HepG2 (cell line): ENCODE data around the gene ADCY7. TPM values are rescaled to one million over a fixed set of nuclear protein-coding genes. Genes with fewer than 3 reads are reported as not detected.
A peak's percentile ranks its signal among the peaks of the same experiment; 100 is the strongest.

ENCODE experiments used
- ATRX ChIP-seq: sonication (generic); formaldehyde crosslinking; IDR thresholded peaks from 2 replicates; pipeline ENCODE4 v1.4.0; 2020; ENCODE audit warnings: missing genetic modification reagents, borderline replicate concordance
- KDM5A ChIP-seq: fragments of 200-600 bp; sonication (generic); IDR thresholded peaks from 2 replicates; pipeline ENCODE4 v1.7.0; 2018; ENCODE audit warnings: antibody characterized with exemption, mild to moderate bottlenecking, low read length, borderline replicate concordance
- KLF15 ChIP-seq: sonication (generic); formaldehyde crosslinking; IDR thresholded peaks from 2 replicates; pipeline ENCODE4 v1.8.1; 2023; ENCODE audit warnings: borderline replicate concordance, mild to moderate bottlenecking, inconsistent platforms, missing genetic modification reagents, mixed read lengths
- MEIS1 ChIP-seq: sonication (generic); formaldehyde crosslinking; IDR thresholded peaks from 2 replicates; pipeline ENCODE4 v1.9.0; 2021; ENCODE audit warnings: mild to moderate bottlenecking, missing genetic modification reagents, moderate library complexity, borderline replicate concordance
- MXD1 ChIP-seq: sonication (generic); formaldehyde crosslinking; IDR thresholded peaks from 2 replicates; pipeline ENCODE4 v1.4.0; 2020; ENCODE audit warnings: mild to moderate bottlenecking, missing genetic modification reagents
- MYNN ChIP-seq: sonication (generic); formaldehyde crosslinking; IDR thresholded peaks from 2 replicates; pipeline ENCODE4 v1.4.0; 2020; ENCODE audit warnings: mild to moderate bottlenecking, low read depth, missing genetic modification reagents
- NR2C2 ChIP-seq: sonication (generic); formaldehyde crosslinking; IDR thresholded peaks from 2 replicates; pipeline ENCODE4 v1.4.0; 2020; ENCODE audit warnings: missing genetic modification reagents, mild to moderate bottlenecking, moderate library complexity, borderline replicate concordance
- SP2 ChIP-seq: sonication (generic); formaldehyde crosslinking; IDR thresholded peaks from 2 replicates; pipeline ENCODE4 v1.5.1; 2020; ENCODE audit warnings: mild to moderate bottlenecking, missing genetic modification reagents
- TGIF2 ChIP-seq: IDR thresholded peaks from 2 replicates; pipeline ENCODE4 v1.6.1; 2016; ENCODE audit warnings: control low read depth, missing compliant biosample characterization
- THAP9 ChIP-seq: sonication (generic); formaldehyde crosslinking; IDR thresholded peaks from 2 replicates; pipeline ENCODE4; 2020; ENCODE audit warnings: missing genetic modification reagents, mild to moderate bottlenecking, borderline replicate concordance
- TIGD3 ChIP-seq: sonication (generic); formaldehyde crosslinking; IDR thresholded peaks from 2 replicates; pipeline ENCODE4 v1.5.1; 2020; ENCODE audit warnings: mild to moderate bottlenecking, missing genetic modification reagents, borderline replicate concordance
- WIZ ChIP-seq: sonication (generic); formaldehyde crosslinking; IDR thresholded peaks from 2 replicates; pipeline ENCODE4 v1.5.1; 2020; ENCODE audit warnings: mild to moderate bottlenecking, missing genetic modification reagents
- ZBTB39 ChIP-seq: sonication (generic); formaldehyde crosslinking; IDR thresholded peaks from 2 replicates; pipeline ENCODE4 v1.5.0; 2020; ENCODE audit warnings: missing genetic modification reagents
- ZMYM4 ChIP-seq: sonication (generic); formaldehyde crosslinking; IDR thresholded peaks from 2 replicates; pipeline ENCODE4 v1.8.1; 2023; ENCODE audit warnings: mild to moderate bottlenecking, missing genetic modification reagents
- ZNF3 ChIP-seq: IDR thresholded peaks from 2 replicates; pipeline ENCODE4 v1.7.0; 2017; ENCODE audit warnings: inconsistent platforms
- ZNF562 ChIP-seq: sonication (generic); formaldehyde crosslinking; IDR thresholded peaks from 2 replicates; pipeline ENCODE4 v1.8.0; 2022; ENCODE audit warnings: missing genetic modification reagents, borderline replicate concordance
- ZNF567 ChIP-seq: sonication (generic); formaldehyde crosslinking; IDR thresholded peaks from 2 replicates; pipeline ENCODE4 v1.8.1; 2023; ENCODE audit warnings: mild to moderate bottlenecking, missing genetic modification reagents, borderline replicate concordance
- ZNF607 ChIP-seq: sonication (generic); formaldehyde crosslinking; IDR thresholded peaks from 2 replicates; pipeline ENCODE4 v1.5.1; 2020; ENCODE audit warnings: missing genetic modification reagents, mild to moderate bottlenecking, borderline replicate concordance
- polyA plus RNA-seq, 8 experiments: library from polyadenylated mRNA; depleted of rRNA in 3 of 8; stranded (reverse) in 7 of 8; unstranded in 1 of 8; fragments of >200 nt; fragmentation: Illumina TruSeq in 4 of 8; extraction: Trizol in 4 of 8; gene quantifications; 2 replicates each; pipeline versions ENCODE4 v1.2.1 to v1.2.3, GENCODE V29; 2011 to 2016; ENCODE audit warnings: low read depth in 4 of 8, missing spikeins in 1 of 8, mixed read lengths in 1 of 8; ENCODE audit not compliant: insufficient read depth in 1 of 8
- total RNA-seq, 5 experiments: library from RNA; depleted of rRNA; stranded (reverse); fragments of >200 nt; fragmentation: Illumina TruSeq; extraction: Trizol; gene quantifications; 2 replicates each; pipeline ENCODE4 v1.2.3, GENCODE V29; 2016; ENCODE audit warnings: low read depth in 1 of 5

The ADCY7 gene
- total and polyA plus RNA-seq, 2 of the 13 experiments (the other 11 are each of a cell fraction or from before 2014, with no cell fraction given): 2.2 to 4.3 TPM

- TF ChIP-seq THAP9 (no peak; the same call in 1 of the 2 replicates), TIGD3 (CRISPR knock-in tag) (no peak), KLF15 (CRISPR knock-in tag) (no peak), ZNF562 (CRISPR knock-in tag) (no peak), SP2 (no peak), KDM5A (no peak), TGIF2 (no peak), MYNN (CRISPR knock-in tag) (no peak), ATRX (no peak), WIZ (CRISPR knock-in tag) (no peak), ZNF607 (CRISPR knock-in tag) (peak; percentile 49), ZNF567 (no peak), NR2C2 (peak; percentile 92), MXD1 (CRISPR knock-in tag) (peak; percentile 69; the same call in 1 of the 2 replicates), ZMYM4 (peak; percentile 55), ZBTB39 (CRISPR knock-in tag) (no peak), MEIS1 (CRISPR knock-in tag) (peak; percentile 74; the same call in 1 of the 2 replicates), ZNF3 (CRISPR knock-in tag) (no peak)
Observed at GRCh38 chr16:50291719-50292565, 25.6 kb downstream of the ADCY7 start (continued).
